Epidermal melanocyte (primary cell): ENCODE measurements around the gene PRKN.

ENCODE experiments used
- DNase-seq: peaks from one replicate; pipeline ENCODE4 v3.0.0; 2011; ENCODE audit warnings: low spot score; ENCODE audit not compliant: insufficient read length

Gene PRKN

GRCh38 chr6:162070639-162071038, 656.9 kb downstream of the PRKN start:
- no peak for DNase-seq

- DNase-seq: no peak
Measured at GRCh38 chr6:162069995-162070394, 657.6 kb downstream of the PRKN start.

- no peak for DNase-seq
Measured at GRCh38 chr6:162068340-162068739, 659.2 kb downstream of the PRKN start.

GRCh38 chr6:162063666-162064065, 663.9 kb downstream of the PRKN start:
- DNase-seq: no peak

GRCh38 chr6:162058281-162058875, 669.2 kb downstream of the PRKN start:
- DNase-seq: no peak

GRCh38 chr6:162056745-162057144, 670.8 kb downstream of the PRKN start:
- no peak for DNase-seq

- DNase-seq: no peak
Measured at GRCh38 chr6:162056061-162056460, 671.5 kb downstream of the PRKN start.

- no peak for DNase-seq
Measured at GRCh38 chr6:162055365-162055764, 672.2 kb downstream of the PRKN start.

GRCh38 chr6:162053084-162053483, 674.5 kb downstream of the PRKN start:
- DNase-seq: no peak

GRCh38 chr6:162050579-162050978, 677.0 kb downstream of the PRKN start:
- DNase-seq: no peak

- no peak for DNase-seq
Measured at GRCh38 chr6:162046324-162046723, 681.2 kb downstream of the PRKN start.

- DNase-seq: no peak
Measured at GRCh38 chr6:162032620-162033019, 694.9 kb downstream of the PRKN start.

GRCh38 chr6:162029873-162030576, 697.5 kb downstream of the PRKN start:
- no peak for DNase-seq

GRCh38 chr6:162026843-162027242, 700.7 kb downstream of the PRKN start:
- no peak for DNase-seq

GRCh38 chr6:162026031-162026430, 701.5 kb downstream of the PRKN start:
- no peak for DNase-seq

- DNase-seq: no peak
Measured at GRCh38 chr6:162019349-162019748, 708.2 kb downstream of the PRKN start.

- no peak for DNase-seq
Measured at GRCh38 chr6:162017536-162017935, 710.0 kb downstream of the PRKN start.

- no peak for DNase-seq
Measured at GRCh38 chr6:162014069-162014811, 713.3 kb downstream of the PRKN start.

GRCh38 chr6:162005372-162005771, 722.2 kb downstream of the PRKN start:
- DNase-seq: no peak

GRCh38 chr6:161996783-161997182, 730.8 kb downstream of the PRKN start:
- DNase-seq: no peak

- DNase-seq: no peak
Measured at GRCh38 chr6:161985876-161986423, 741.6 kb downstream of the PRKN start.

GRCh38 chr6:161984713-161985112, 742.9 kb downstream of the PRKN start:
- DNase-seq: no peak
